GM21390 (cell line): ENCODE data around the gene E2F6.

Source experiments
- ATAC-seq: cut with Tn5 transposase; IDR thresholded peaks from one replicate; pipeline ENCODE4 v1.9.1; 2021; ENCODE audit not compliant: unreplicated experiment

Gene E2F6

GRCh38 chr2:11465485-11466306, at the start of gene E2F6:
Gene E2F6 (minus strand): TSS chr2:11466161. CDS start chr2:11465879, 282 bp downstream.
- ATAC-seq: peak; percentile 61

GRCh38 chr2:11515490-11515981, 49.6 kb upstream of the E2F6 start:
- no peak for ATAC-seq

GRCh38 chr2:11514904-11515303, 48.9 kb upstream of the E2F6 start:
- ATAC-seq: no peak

GRCh38 chr2:11514081-11514730, 48.2 kb upstream of the E2F6 start:
- no peak for ATAC-seq

- ATAC-seq: no peak
These were observed 47.4 kb upstream of the E2F6 start for GRCh38 chr2:11513319-11513718.

- no peak for ATAC-seq
These were observed 46.5 kb upstream of the E2F6 start for GRCh38 chr2:11512431-11512830.

GRCh38 chr2:11509657-11510360, 43.8 kb upstream of the E2F6 start:
- ATAC-seq: no peak

- ATAC-seq: no peak
These were observed 42.3 kb upstream of the E2F6 start for GRCh38 chr2:11508279-11508678.

- no peak for ATAC-seq
These were observed 41.6 kb upstream of the E2F6 start for GRCh38 chr2:11507517-11507916.

GRCh38 chr2:11506611-11506969, 40.6 kb upstream of the E2F6 start:
- ATAC-seq: no peak

- peak; percentile 80 for ATAC-seq
These were observed 40.0 kb upstream of the E2F6 start for GRCh38 chr2:11505652-11506610.

GRCh38 chr2:11503354-11503927, 37.5 kb upstream of the E2F6 start:
- no peak for ATAC-seq

- no peak for ATAC-seq
These were observed 36.9 kb upstream of the E2F6 start for GRCh38 chr2:11502740-11503292.

GRCh38 chr2:11500702-11501303, 34.8 kb upstream of the E2F6 start:
- peak; percentile 47 for ATAC-seq

- ATAC-seq: no peak
These were observed 33.3 kb upstream of the E2F6 start for GRCh38 chr2:11499081-11499743.

- peak; percentile 86 for ATAC-seq
These were observed 32.6 kb upstream of the E2F6 start for GRCh38 chr2:11498543-11499034.

- ATAC-seq: no peak
These were observed 30.1 kb upstream of the E2F6 start for GRCh38 chr2:11495844-11496681.

GRCh38 chr2:11494310-11494709, 28.3 kb upstream of the E2F6 start:
- ATAC-seq: no peak
